Suppressor macrophage treated with lipopolysaccharide for 4 hours (primary cell): ENCODE results near the gene ATP6AP1.
"Not testable (repeated sequence)": the region's sequence is repeated elsewhere in the genome, so short reads cannot be mapped to it uniquely, and the experiment has no call there.

Experiments
- DNase-seq: peaks from one replicate; pipeline ENCODE4 v3.0.0-alpha.2; 2020

Gene ATP6AP1

DNA sequence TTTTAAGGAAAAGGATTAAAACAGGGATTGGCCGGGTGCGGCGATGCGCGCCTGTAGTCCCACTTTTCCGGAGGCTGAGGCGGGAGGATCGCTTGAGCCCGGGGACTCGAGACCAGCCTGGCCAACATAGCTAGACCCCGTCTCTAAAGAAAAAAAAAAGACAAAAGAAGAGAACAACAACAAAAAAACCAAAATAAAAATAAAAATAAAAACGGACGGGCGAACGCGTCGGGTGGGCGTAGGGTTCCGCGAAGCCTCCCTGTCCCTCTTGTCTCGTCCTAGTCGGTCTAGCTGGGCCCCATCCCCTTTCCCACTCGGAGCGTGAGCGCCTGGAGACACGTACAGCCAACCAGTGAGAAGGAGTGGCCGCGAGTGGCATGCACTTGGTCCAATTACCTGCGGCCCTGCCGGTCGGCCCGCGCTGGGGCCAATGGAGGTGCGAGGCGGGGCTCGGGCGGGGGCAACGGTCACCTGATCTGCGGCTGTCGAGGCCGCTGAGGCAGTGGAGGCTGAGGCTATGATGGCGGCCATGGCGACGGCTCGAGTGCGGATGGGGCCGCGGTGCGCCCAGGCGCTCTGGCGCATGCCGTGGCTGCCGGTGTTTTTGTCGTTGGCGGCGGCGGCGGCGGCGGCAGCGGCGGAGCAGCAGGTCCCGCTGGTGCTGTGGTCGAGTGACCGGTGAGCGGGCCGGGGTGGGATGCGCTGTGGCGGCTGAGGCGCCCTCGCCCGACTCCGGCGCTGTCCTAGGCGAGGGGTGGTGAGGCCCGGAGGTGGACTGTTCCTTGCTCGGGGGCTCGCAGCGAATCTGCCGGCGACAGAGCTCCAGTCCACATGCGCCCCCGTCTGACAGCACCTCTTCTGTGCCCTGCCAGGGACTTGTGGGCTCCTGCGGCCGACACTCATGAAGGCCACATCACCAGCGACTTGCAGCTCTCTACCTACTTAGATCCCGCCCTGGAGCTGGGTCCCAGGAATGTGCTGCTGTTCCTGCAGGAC lies at the start of gene ATP6AP1:
Gene ATP6AP1, plus strand, starts transcription at position 502 of the 996 bp plus-strand sequence. Its CDS starts 16 bp downstream, at position 518.
- DNase-seq, result peak; percentile 93

DNA sequence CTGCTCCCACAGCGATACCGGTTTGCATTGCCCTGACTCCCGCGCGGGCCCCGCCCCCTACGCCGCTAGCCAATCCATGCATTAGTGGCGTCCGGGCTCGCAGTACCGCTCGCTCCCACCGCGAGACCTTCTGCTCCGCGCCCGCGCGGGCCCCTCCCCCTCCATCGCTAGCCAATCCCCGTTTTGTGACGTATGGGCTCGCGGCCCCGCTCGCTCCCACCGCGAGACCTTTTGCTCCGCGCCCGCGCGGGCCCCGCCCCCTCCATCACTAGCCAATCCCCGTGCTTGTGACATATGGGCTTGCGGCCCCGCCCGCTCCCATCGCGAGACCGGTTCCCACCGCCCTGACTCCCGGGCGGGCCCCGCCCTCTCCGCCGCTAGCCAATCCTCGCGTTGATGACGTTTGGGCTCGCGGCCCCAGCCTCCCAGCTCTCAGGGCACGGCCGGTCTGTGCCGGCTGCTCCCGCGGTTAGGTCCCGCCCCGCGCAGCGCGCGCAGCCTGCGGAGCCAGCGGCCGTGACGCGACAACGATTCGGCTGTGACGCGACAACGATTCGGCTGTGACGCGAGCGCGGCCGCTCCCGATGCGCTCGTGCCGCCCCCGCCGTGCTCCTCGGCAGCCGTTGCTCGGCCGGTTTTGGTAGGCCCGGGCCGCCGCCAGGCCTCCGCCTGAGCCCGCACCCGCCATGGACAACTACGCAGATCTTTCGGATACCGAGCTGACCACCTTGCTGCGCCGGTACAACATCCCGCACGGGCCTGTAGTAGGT lies 49.5 kb upstream of the ATP6AP1 start, which contains the start of gene EMD:
Gene EMD, plus strand, starts transcription at position 497 of the 770 bp plus-strand sequence. Its CDS starts 190 bp downstream, at position 687.
- DNase-seq, result peak; percentile 97

DNA sequence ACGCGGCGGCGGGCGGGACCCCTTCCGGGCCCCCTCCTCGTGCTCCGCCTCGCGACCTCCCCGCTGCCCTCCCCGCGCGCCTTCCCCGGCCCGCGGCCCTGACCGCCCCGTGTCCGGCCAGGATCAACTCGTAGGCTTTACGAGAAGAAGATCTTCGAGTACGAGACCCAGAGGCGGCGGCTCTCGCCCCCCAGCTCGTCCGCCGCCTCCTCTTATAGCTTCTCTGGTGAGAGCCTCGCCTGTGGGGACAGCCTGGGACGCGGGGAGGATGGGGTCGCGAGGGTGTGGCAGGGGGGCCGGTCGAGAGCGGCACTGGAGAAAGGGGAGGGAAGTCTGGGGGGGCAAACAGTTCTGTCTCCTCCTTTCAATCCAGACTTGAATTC lies 48.9 kb upstream of the ATP6AP1 start:
- no peak for DNase-seq

- DNase-seq, result no peak
Measured at GRCh38 chrX:154380153-154380552, 48.3 kb upstream of the ATP6AP1 start.

- DNase-seq, result no peak
Measured at GRCh38 chrX:154380787-154381186, 47.7 kb upstream of the ATP6AP1 start.

DNA sequence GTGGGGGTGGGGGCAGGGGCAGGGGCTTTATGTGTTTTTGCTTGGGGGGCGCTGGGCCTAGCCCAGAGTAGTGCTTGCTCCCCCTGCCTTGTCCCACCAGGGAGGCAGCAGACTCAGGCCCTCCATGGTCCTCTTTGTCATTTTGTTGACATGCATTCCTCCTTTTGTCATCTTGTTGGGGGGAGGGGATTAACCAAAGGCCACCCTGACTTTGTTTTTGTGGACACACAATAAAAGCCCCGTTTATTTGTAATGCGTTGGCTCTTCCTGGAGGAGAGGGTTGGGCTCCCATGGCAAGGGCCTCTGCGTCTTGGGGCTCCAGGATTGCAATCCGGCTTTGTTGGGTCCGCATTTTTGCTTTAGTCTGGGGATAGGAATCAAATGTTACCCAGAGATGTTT lies 47.2 kb upstream of the ATP6AP1 start:
- DNase-seq, result no peak

- DNase-seq, result no peak
Measured at GRCh38 chrX:154382483-154383069, 45.9 kb upstream of the ATP6AP1 start.

GRCh38 chrX:154383359-154384283 lies 44.9 kb upstream of the ATP6AP1 start:
- no peak for DNase-seq

DNA sequence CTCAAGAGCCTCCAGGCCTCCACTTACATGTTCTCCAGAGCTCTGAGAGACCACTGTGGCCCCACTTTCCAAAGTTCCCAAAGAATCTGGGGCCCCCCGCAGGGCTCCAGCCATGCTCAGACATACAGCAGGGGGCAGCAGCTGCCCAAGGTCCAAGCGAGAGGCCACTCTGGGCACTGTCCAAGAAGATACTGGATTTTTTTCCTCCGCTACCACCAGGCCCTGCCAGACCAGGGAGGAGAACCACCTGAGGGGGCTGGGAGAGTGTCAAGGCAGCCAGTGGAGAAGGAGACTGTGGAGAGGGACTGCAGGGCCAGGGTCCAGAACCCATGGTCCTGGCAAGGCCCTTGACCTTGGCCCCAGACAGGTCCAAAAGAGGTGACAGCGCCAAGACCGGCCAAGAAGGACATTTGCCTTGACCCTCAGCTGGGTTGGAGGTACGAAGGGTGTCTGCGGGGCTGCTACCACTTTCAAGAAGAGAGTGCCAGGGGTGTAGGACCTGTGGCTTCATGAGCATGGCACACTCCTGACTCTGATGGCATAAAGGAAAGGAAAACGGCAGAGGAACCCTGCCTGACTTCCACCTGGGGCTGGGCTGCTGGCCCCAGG lies 44.1 kb upstream of the ATP6AP1 start:
- DNase-seq, result no peak

- not testable (repeated sequence) for DNase-seq
Measured at GRCh38 chrX:154388094-154388493, 40.4 kb upstream of the ATP6AP1 start.

DNA sequence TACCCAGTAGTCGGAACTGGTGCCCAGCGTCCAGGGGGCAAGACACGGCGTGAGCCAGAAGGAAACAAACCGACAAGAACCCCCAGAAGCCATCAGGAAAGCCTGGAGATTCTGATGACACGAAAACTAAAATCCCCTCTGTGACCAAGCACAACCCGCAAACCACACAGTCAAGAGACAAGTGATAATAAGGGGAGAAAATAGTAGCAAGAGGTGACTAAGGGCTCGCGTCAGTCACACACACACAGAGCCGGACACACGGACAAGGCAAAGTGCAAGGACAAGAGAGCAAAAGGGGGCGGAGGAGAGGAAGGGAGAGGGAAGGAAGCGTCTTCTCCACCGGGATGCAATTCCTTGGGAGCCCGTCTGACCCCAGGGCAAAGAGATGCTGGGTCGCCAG lies 39.8 kb upstream of the ATP6AP1 start:
- not testable (repeated sequence) for DNase-seq

GRCh38 chrX:154389812-154390747 lies 38.4 kb upstream of the ATP6AP1 start:
- DNase-seq, result not testable (repeated sequence)

GRCh38 chrX:154396363-154396762 lies 32.1 kb upstream of the ATP6AP1 start:
- not testable (repeated sequence) for DNase-seq

GRCh38 chrX:154396973-154397887 lies 31.2 kb upstream of the ATP6AP1 start:
- peak; percentile 77 for DNase-seq

DNA sequence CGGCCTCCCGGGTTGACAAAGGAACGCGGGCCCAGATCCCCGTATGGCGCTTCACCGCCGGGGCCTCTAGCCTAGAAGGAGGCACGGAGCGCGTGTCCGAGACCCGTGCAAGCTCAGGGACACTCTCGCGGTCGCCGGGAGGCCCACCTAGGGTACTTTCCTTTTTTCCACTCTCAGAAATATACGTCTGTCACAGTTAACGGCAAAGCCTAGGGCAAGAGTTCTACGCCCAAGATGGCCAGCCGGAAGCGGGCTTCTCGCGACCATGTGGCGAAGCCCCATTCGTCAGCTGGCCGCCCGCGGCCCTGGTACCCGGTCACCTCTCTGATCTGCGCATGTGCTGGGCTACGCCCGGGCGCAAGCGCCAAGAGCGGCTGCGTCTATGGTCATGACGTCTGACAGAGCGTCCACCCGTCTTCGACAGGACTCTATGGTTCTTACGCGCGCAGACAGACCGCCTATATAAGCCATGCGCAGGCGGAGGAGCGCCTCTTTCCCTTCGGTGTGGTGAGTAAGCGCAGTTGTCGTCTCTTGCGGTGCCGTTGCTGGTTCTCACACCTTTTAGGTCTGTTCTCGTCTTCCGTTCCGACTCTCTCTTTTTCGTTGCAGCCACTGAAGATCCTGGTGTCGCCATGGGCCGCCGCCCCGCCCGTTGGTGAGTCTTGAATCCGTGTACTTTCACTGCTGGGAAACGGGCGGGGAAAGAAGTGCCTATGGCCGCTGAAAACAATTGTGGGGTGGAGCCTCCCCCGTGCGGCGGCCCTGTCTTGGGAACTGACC lies 30.4 kb upstream of the ATP6AP1 start, which contains the start of gene RPL10:
Gene RPL10, plus strand, starts transcription at position 490 of the 780 bp plus-strand sequence. Its CDS starts 143 bp downstream, at position 633.
- DNase-seq, result peak; percentile 97

- peak; percentile 86 for DNase-seq
Measured at GRCh38 chrX:154398668-154399526, 29.6 kb upstream of the ATP6AP1 start.
